NK-92 (cell line): ENCODE measurements around the gene A3GALT2.

ENCODE experiments used
- DNase-seq: peaks from one replicate; lab custom pipeline; 2025; ENCODE audit not compliant: unreplicated experiment; lab: John Stamatoyannopoulos, UW

The A3GALT2 gene

DNA sequence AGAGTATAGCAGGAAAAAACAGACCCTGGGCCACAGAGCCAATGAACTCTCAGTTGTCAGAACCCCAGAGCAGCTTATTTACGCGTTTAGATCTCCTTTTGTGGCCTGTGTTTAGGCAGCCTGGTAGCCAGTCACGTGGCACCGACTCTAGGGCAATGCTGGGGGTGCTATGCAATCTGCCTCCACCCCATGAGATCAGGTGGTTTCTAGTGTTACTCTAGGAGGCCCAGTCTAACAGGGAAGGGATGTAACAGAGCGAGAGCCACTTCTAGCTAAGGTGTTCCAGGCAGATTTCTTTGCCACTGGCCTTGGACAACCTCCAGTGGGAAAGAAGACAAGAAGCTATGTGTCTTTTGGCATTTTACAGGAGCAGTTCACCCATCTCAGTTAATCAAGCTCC, 12.0 kb upstream of the A3GALT2 start:
- DNase-seq, result no peak

GRCh38 chr1:33332357-33332789, 11.5 kb upstream of the A3GALT2 start:
- no peak for DNase-seq

- DNase-seq, result no peak
Measured at GRCh38 chr1:33331444-33332356, 10.8 kb upstream of the A3GALT2 start.

GRCh38 chr1:33330906-33331305, 10.0 kb upstream of the A3GALT2 start:
- no peak for DNase-seq

DNA sequence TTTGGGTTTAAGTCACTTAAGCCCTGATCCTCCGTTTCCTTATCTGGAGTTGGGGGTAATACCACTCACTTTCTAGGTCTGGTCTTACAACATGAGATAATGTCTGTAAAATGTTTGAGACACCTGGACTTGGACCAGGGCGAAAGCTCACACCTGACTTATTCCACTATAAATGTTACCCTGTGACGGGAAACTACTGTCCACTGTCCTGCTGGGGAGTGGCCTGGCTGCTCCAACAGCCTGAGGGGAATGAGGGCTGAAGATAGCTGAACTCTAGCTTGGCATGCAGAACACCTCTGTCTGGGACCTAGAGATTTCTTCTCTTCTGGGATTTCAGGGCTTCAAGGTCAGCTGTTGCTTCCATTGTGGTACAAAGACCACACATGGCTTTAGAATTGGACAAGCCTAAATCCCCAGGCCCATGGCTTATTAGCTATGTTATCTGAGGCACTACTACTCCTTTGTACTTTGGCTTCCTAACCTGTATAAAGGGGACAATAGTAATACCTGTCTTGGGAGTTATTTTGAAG, 9.5 kb upstream of the A3GALT2 start:
- DNase-seq, result no peak

DNA sequence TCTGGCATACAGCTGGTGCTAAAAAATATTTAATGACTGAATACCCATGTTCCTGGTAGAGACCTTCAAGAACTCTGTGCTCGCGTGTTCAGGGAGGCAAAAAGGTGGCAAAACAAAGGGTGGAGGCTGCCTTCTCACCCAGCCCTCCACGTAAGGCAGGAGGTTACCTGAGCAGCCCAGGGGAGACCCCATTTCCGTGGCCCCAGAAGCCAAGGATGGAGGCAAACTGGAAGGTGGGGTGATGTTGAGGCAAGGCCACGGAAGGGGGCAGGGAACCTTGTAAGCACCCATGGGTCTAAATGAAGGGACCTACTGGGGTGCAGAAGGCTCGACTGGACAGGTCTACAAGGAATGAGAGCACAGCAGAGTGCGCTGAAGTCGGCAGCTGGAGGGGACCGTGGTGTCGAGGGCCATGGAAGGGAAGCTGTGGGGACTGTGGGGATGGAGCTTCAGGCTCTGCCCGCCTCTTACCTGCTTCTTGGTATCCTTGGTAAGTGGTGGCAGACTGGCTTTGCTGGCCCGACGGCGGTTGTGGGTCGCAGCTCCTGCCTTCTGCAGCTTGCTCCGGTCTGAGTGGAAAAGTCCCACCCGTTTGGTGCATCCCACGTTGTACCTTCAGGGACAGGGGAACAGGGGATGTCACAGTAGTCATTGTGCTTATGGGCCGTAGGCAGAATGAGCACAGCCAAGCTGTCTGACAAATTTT, 8.9 kb upstream of the A3GALT2 start:
- DNase-seq, result no peak

- DNase-seq, result no peak
Measured at GRCh38 chr1:33328817-33329216, 7.9 kb upstream of the A3GALT2 start.

DNA sequence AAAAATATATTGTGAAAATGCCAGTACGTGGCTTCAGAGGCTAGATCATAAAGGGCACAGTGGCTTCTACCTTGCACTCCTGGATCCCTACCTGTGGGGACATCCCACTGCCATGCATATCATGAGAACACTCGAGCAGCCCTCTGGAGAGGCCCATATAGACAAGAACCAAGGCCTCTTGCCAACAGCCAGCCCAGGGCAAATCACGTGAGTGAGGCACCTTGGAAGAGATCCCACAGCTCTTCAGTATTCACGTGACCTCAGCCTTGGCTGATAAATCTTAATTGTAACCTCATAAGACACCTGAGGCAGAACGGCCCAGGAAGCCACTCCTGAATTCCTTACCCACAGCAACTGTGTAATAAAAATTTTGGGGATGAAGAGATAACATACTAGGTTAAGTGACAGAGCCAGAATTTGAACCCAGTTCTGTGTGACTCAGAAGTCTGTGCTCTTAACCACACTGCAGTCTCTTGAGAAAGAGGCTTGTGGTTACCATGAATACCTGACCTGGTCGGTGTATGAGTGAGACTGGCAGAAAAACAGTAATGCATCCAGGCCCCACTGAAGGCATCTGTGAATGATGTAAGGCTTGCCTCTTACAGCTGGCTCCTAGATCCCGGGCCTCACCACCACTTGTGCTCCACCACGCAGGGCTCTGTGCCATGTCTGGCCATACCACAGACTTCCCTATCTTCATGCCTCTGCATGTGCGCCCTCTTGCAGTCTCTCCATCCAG, 6.9 kb upstream of the A3GALT2 start:
- DNase-seq, result no peak

DNA sequence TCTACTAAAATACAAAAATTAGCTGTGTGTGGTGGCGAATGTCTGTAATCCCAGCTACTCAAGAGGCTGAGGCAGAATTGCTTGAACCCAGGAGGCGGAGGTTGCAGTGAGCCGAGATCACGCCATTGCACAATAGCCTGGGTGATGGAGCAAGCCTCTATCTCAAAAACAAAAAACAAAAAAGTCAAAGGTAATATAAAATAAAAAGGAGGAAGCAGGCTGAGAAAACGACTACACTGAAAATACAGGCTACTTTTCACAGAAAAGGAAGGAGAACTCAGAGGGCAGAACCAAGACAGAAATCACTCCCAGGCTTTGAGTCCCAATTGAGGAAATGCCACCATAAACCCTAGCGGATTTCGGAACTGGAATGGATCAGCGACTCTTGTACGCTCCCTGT, 5.9 kb upstream of the A3GALT2 start:
- no peak for DNase-seq

DNA sequence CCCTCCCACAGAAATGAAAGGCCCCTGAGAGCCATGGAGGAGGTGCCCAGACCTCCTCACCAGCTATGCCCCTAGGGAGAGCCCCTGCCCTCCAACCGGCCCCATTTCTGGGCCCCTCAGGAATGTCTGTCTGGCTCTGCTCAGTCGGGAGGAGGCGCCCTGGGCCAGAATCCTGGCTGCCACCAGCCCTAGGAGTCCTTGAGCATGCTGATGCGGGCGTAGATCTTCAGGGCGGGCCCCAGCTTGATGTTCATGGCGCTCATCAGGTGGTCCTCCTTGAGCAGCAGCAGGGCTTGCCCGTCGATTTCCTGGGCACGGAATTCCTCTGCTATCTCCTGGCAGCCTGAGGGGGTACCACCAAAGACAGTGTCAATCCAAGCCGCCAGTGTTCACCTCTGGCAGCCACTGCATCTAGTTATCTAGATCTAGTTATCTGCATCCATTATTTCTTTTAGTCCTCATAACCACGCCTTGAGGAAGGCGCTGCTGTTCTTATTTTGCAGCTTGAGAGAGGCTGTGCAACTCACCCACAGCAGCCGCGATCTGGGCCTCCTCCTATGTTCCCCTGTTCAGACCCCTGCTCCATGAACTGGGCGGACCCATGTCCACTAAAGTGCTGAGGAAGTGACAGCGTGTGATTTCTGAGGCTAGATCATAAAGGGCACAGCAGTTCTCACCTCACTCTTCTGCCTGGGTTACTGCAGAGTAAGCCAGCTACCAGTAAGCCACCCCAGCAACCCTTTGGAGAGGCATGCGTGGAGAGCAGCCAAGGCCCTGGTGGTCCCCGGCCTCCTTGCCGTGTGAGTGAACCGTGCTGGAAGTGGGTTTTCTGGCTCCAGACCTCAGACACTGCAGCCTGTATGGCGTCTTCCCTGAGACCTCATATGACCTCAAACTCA, 4.0 kb upstream of the A3GALT2 start:
- DNase-seq, result no peak

DNA sequence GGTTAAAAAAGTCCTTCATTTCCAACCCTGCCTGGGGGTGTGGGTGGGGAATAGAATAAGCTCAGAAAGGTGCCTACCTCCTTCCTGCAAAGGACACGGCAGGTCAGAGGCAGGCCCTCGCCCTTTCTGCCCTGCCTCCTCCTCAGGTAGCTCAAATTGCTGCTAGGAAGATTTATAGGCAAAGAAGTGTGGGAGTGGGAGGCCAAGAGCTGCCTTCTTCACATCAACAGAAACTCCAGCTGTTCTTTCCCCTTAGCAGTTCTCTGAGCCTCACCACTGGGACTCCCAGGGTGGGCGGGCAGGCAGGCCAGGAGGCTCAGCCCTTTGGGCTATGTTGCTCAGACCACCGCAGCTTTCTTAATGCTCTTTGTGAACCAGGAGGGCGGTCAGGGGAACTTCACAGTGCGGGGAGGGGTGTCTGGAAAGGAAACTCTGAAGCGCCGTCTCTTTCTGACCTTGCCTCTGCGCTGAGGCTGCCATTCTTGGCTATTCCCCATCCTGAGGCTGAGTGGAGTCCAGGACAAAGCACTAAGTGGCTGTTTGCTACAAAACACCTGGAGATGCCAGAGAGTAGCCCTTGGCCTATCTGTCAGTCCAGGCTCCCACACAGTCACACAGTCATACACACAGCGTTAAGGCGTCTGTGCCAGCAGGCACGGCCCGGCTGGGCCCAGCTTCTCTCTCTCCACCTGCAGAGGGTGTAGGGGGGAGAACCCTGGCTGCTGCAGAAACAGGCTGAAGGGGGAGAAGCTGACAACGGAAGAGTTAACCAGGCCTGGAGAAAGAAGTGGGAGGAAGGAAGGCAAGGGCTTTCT, 3.0 kb upstream of the A3GALT2 start:
- DNase-seq, result no peak

- no peak for DNase-seq
Measured at GRCh38 chr1:33322870-33323585, 2.1 kb upstream of the A3GALT2 start.

- no peak for DNase-seq
Measured at GRCh38 chr1:33322109-33322508, 1.2 kb upstream of the A3GALT2 start.

GRCh38 chr1:33321178-33321577, 280 bp upstream of the A3GALT2 start:
- DNase-seq, result no peak

- no peak for DNase-seq
Measured at GRCh38 chr1:33319949-33320618, 814 bp downstream of the A3GALT2 start.

- DNase-seq, result no peak
Measured at GRCh38 chr1:33319186-33319948, 1.5 kb downstream of the A3GALT2 start.

- DNase-seq, result no peak
Measured at GRCh38 chr1:33317946-33318345, 3.0 kb downstream of the A3GALT2 start.

- DNase-seq, result no peak
Measured at GRCh38 chr1:33317354-33317753, 3.5 kb downstream of the A3GALT2 start.
